Loucy (cell line): ENCODE results near the gene ENOX1.

Experiments used
- CTCF ChIP-seq: fragments of 200-600 bp; sonication (generic); conservative IDR thresholded peaks from 2 replicates; pipeline ENCODE4 v1.5.1; 2014; ENCODE audit warnings: mild to moderate bottlenecking, antibody characterized with exemption, low read length
- EZH2phosphoT487 ChIP-seq: fragments of 200-600 bp; IDR thresholded peaks from 2 replicates; pipeline ENCODE4 v1.6.1; 2018; ENCODE audit warnings: antibody characterized with exemption, mild to moderate bottlenecking, moderate library complexity, borderline replicate concordance

- TF ChIP-seq CTCF (no peak), EZH2phosphoT487 (no peak)
Measured at GRCh38 chr13:43516401-43516833, 270.4 kb downstream of the ENOX1 start.
